ENCODE results near the gene TGIF1. TPM values are rescaled to one million over a fixed set of nuclear protein-coding genes. Genes with fewer than 3 reads are reported as not detected.
A peak's percentile ranks its signal among the peaks of the same experiment; 100 is the strongest.
"Not testable (repeated sequence)": the region's sequence is repeated elsewhere in the genome, so short reads cannot be mapped to it uniquely, and the experiment has no call there.

TGIF1 gene
- total RNA-seq, 4 donors from 2014 or later, result 33.8 to 90.8 (median 47.0) TPM

GRCh38 chr18:3411327-3411726 lies 38.6 kb upstream of the TGIF1 start:
- no peaks in the 10 kb centered on the region for H3K4me1 ChIP-seq
- no peak for DNase-seq
- in situ Hi-C loops (cut with MboI; ENCODE audit: low sequenced_read_pairs in 4 of 4) (no loop called here), intact Hi-C loops (cut with DNase I; ENCODE audit: low total_unique reads) (no loop called here)
- no peak overlapping the region for H3K4me3 ChIP-seq
- H3K36me3 ChIP-seq, result no peaks in the 10 kb centered on the region
- TF ChIP-seq POLR2A (IDR thresholded peaks at IDR 0.05) (no peak), CTCF (IDR thresholded peaks at IDR 0.05 in 4 of 5, conservative IDR thresholded peaks at IDR 0.05 in 1 of 5) (no peak)
- ATAC-seq, result no peak
- no peaks in the 10 kb centered on the region for H3K9me3 ChIP-seq
- no peak overlapping the region for H3K27ac ChIP-seq
- peaks cover 0 to 3% (median 3%) of the 10 kb centered on the region in 3 donors for H3K27me3 ChIP-seq

- Histone ChIP-seq H3K4me1 (no peaks in the 10 kb centered on the region), H3K36me3 (no peaks in the 10 kb centered on the region), H3K27ac (no peak overlapping the region), H3K9me3 (no peaks in the 10 kb centered on the region), H3K4me3 (peak overlapping the region in 2 of 4 donors; percentile 12 to 13), H3K27me3 (peaks cover 0 to 3% (median 3%) of the 10 kb centered on the region in 3 donors)
- DNase-seq (no peak), ATAC-seq (no peak)
- intact Hi-C loops (cut with DNase I; ENCODE audit: low total_unique reads) (no loop called here), in situ Hi-C loops (cut with MboI; ENCODE audit: low sequenced_read_pairs in 4 of 4) (no loop called here)
- TF ChIP-seq POLR2A (IDR thresholded peaks at IDR 0.05) (no peak), CTCF (IDR thresholded peaks at IDR 0.05 in 4 of 5, conservative IDR thresholded peaks at IDR 0.05 in 1 of 5) (no peak)
Measured at GRCh38 chr18:3411854-3412268, 38.1 kb upstream of the TGIF1 start.

- H3K27me3 ChIP-seq; H3K27ac ChIP-seq; ATAC-seq; H3K4me1 ChIP-seq; H3K36me3 ChIP-seq; in situ Hi-C loops (cut with MboI; ENCODE audit: low sequenced_read_pairs in 4 of 4); intact Hi-C loops (cut with DNase I; ENCODE audit: low total_unique reads); DNase-seq; H3K9me3 ChIP-seq; H3K4me3 ChIP-seq: not testable (repeated sequence)
Measured at GRCh38 chr18:3412528-3412927, 37.4 kb upstream of the TGIF1 start.

GRCh38 chr18:3415110-3415509 lies 34.9 kb upstream of the TGIF1 start:
- no peaks in the 10 kb centered on the region for H3K4me1 ChIP-seq
- in situ Hi-C loops (cut with MboI; ENCODE audit: low sequenced_read_pairs in 4 of 4), result no loop called here
- no peaks in the 10 kb centered on the region for H3K9me3 ChIP-seq
- H3K27ac ChIP-seq, result no peak overlapping the region
- H3K27me3 ChIP-seq, result peaks cover 0 to 3% (median 3%) of the 10 kb centered on the region in 3 donors
- no peak overlapping the region for H3K4me3 ChIP-seq
- ATAC-seq, result no peak
- H3K36me3 ChIP-seq, result no peaks in the 10 kb centered on the region
- intact Hi-C loops (cut with DNase I; ENCODE audit: low total_unique reads), result no loop called here
- no peak for TF ChIP-seq CTCF (IDR thresholded peaks at IDR 0.05 in 4 of 5, conservative IDR thresholded peaks at IDR 0.05 in 1 of 5)
- TF ChIP-seq POLR2A (IDR thresholded peaks at IDR 0.05), result no peak
- DNase-seq, result no peak

GRCh38 chr18:3418083-3418482 lies 31.9 kb upstream of the TGIF1 start:
- H3K27ac ChIP-seq, result no peak overlapping the region
- intact Hi-C loops (cut with DNase I; ENCODE audit: low total_unique reads) (no loop called here), in situ Hi-C loops (cut with MboI; ENCODE audit: low sequenced_read_pairs in 4 of 4) (no loop called here)
- DNase-seq (no peak), ATAC-seq (no peak)
- H3K4me1 ChIP-seq, result no peaks in the 10 kb centered on the region
- TF ChIP-seq CTCF (IDR thresholded peaks at IDR 0.05 in 4 of 5, conservative IDR thresholded peaks at IDR 0.05 in 1 of 5) (no peak), POLR2A (IDR thresholded peaks at IDR 0.05) (no peak)
- no peaks in the 10 kb centered on the region for H3K36me3 ChIP-seq
- H3K4me3 ChIP-seq, result no peak overlapping the region
- no peaks in the 10 kb centered on the region for H3K9me3 ChIP-seq
- peaks cover 0 to 3% (median 0%) of the 10 kb centered on the region in 3 donors for H3K27me3 ChIP-seq

All from gastrocnemius medialis (tissue), 4 donors.